Stimulated activated naive CD4-positive, alpha-beta T cell (primary cell): ENCODE measurements around the gene CCT7.

Experiments
- DNase-seq, 6 experiments: peaks; one replicate each; lab custom pipeline; 2025; lab: John Stamatoyannopoulos, UW

CCT7 gene

GRCh38 chr2:73225513-73226360 lies 8.4 kb upstream of the CCT7 start:
- DNase-seq: no peak

DNA sequence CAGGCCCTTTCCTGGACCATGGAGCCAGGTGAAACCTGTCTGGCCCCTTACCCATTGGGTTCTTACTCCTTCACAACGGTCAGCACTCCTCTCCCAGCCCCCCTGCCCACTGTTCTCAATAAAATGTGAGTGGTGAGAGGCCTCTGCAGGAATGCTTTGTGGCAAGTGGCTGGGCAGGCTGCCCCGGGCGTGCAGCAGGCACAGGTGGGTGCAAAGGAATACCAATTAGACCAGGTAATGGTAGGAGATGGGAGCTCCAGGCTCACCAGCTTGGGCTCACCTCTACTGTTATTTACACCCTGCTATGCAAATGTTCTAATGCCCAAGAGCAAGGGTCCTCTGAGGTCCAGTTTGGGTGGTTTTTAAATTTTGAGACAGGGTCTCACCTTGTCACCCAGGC lies 7.0 kb upstream of the CCT7 start:
- no peak for DNase-seq

DNA sequence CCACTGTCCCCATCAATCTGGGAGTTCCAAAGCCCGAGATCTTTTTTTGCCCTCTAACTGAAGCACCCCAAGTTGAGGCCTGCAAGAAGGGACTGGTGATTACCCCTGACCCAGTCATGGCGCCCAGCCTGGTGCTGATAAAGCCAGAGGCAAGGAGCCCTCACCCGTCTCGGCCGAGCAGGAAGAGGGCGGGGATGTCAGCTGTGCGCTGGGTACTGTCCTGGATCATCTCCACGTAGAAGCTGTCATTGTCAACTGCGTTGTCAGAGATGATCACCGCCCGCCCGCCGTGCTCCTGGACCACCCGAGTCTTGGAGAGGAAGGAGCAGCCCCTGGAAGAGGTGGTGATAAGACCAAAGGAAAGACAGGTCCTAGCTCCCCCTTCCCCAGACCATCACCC lies 5.5 kb upstream of the CCT7 start:
- no peak for DNase-seq

GRCh38 chr2:73232403-73233153 lies 1.5 kb upstream of the CCT7 start:
- peak in 3 of 6 experiments; percentile 25 to 58 (median 31) for DNase-seq

GRCh38 chr2:73233154-73233931 lies 765 bp upstream of the CCT7 start, which contains the start of gene PRADC1:
Gene PRADC1, minus strand, starts transcription at chr2:73233239. Its CDS starts 79 bp downstream, at chr2:73233160.
- peak; percentile 89 to 96 (median 91) for DNase-seq

DNA sequence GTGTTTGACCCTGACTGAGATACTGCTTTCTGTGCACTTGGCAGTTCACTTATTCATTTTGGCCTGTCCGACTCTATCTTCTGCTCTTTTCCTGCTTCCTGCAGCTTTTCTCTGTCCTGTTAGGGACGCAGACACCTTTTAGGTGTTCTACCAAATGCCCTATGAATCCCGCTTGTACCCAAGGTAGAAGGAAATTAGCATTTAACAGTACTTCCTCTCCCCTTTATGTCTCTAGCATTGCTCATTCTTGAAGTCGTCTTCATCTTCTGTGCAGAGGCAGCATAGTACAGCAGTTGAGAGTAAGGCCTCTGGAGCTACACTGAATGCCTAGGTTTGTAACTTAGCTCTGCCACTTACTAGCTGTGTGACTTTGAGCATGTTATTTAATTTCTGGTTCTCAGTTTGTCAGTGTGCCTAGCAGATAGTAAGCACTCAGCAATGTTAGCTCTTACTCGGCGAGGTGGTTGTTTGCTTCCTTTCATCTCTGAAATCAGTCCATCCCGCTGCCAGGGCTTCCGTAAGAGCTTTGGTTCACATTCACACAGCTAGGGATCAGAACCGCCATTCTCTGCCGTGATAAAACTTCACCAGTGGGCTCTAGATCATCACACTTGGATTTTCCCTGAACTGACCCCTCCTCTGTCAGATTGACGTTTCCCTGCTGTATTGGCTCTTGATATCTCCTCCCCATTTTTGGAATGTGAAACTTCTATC lies 1.4 kb downstream of the CCT7 start:
- peak in 2 of 6 experiments; percentile 18 to 21 for DNase-seq

DNA sequence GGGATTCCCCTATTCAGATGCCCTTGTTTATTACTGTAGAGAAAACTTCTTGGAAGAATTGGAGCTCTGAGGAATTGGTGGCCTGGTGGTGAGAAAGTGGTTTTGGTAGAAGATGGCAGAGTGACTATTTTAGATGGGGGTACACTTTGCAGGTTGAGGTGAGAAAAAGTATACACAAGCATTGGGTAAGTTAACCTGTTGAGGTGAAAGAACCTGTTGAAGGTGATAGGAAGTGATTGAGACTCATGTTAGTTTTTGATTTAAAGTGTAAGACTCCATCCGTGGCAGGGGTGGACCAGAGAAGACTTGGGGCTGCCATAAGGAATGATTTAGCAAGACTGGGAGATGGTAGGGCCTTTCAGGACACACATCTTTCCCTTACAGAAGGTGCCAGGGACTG lies 3.1 kb downstream of the CCT7 start:
- no peak for DNase-seq

DNA sequence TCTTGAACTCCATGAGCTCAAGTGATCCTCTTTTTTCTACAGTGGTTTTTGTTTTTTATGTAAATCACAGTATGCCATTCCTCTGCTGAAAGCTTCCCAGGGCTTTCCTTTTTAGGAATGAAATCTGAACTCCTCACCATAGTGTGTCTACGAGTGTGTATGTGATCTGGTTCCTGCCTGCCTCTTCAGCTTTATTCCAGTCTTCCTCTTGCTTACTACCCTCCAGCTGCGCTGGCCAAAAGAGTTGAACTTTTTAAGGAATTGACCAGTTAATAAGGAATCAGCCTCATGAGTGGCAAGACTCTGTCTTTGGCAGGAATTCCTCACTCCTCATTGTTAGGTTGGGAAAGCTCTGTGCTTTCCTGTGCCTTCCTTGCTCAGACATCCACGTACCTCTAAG lies 4.0 kb downstream of the CCT7 start:
- DNase-seq: no peak

DNA sequence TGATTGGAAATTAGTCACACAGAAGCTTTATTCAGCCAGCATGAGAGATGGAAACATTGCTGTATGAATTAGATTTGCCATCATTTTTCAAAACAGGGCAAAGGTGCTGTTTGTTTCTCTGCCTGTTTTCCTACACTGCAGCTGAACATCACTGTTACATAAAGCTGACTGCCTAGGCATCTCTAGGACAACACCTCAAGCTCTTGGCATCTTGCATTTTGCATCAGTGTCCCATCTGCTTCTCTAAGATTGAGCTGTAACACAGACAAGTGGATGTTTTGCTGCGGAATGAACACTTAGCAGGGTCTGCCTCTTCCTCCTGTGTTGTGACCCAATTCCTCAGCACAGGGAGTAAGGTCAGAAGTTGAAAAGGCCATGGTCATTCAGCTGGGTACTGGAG lies 4.9 kb downstream of the CCT7 start:
- no peak for DNase-seq

DNA sequence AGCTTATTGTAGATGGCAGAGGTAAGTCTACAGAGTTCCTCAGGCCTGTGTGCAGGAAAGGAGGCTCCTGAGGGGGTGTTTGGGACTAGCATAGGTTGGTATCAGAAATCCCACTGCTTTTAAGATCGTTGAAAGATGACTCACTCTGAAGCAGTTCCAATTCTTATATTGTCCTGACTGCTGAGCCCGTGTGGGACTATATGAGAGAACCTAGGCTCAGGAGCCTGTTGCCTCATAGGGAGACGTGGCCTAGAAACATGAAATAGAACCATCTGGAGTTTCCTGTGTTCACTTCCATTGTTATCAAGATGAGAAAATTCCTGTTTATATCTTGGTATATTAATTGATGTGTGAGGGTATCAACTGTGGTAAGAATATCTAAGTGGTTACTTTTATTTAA lies 5.7 kb downstream of the CCT7 start:
- DNase-seq: no peak

DNA sequence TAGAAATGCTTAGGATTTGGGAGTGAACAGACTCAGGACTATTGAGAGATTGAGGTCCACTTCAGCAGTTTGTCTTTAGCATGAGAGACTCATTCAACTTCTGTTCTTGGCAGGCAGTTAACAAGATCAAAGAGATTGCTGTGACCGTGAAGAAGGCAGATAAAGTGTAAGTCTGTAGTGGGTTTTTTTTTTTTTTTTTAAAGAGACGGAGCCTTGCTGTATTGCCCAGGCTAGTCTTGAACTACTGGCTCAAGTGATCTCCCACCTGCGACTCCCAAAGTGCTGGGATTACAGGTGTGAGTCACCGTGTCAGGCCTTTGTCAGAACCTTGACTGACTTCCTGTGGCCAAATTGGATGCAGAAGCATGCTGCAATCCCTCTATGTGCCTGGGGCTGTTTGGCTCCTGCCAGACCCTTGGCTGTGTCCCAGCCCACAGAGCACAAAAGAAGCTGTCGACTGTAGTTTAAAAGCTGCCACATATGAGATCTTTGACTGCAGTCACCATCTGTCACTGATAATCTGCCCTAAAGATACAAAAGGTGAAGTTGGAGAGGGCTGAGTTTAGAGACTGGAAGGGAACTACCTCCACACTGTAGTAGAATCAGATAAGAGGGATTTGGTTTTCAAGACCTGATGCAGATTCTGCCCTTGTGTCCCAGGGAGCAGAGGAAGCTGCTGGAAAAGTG lies 9.9 kb downstream of the CCT7 start:
- no peak for DNase-seq

- no peak for DNase-seq
Measured at GRCh38 chr2:73244580-73244979, 10.5 kb downstream of the CCT7 start.

DNA sequence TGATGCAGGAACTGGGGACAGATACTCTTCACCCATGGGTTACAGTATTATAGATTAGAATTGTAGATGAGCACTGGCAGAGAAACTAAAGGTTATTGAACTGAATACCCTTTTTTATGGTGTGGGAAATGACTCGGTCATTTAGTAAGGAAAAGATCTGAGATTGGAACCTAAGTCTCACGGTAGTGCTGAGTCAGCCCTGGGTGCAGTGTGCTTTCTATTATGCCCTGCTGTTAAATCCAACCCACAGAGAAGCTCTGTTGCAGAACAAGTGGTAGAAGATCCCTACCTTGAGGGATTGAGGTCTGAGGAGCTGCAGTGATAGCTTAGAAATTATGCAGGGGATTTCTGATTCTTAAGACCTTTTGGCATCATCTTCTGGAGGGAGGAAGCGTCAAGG lies 12.7 kb downstream of the CCT7 start:
- DNase-seq: no peak

DNA sequence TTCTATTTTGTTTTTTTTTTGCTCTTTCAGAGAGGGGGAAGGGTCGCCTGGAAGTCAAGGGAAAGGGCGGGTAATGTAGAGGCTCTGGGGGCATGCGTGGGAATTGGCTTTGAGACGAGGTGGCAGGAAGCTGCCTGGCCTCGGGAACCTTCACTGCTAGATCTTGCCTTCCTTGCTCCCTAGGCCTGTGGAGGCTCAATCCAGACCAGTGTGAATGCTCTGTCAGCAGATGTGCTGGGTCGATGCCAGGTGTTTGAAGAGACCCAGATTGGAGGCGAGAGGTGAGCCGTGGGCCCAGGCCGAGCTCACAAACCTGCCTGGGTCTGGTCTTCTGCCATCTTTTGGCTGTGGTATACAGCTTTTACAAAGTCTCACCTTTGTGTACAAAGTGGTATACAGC lies 15.5 kb downstream of the CCT7 start:
- DNase-seq: no peak

- no peak for DNase-seq
Measured at GRCh38 chr2:73250872-73251846, 17.1 kb downstream of the CCT7 start.

DNA sequence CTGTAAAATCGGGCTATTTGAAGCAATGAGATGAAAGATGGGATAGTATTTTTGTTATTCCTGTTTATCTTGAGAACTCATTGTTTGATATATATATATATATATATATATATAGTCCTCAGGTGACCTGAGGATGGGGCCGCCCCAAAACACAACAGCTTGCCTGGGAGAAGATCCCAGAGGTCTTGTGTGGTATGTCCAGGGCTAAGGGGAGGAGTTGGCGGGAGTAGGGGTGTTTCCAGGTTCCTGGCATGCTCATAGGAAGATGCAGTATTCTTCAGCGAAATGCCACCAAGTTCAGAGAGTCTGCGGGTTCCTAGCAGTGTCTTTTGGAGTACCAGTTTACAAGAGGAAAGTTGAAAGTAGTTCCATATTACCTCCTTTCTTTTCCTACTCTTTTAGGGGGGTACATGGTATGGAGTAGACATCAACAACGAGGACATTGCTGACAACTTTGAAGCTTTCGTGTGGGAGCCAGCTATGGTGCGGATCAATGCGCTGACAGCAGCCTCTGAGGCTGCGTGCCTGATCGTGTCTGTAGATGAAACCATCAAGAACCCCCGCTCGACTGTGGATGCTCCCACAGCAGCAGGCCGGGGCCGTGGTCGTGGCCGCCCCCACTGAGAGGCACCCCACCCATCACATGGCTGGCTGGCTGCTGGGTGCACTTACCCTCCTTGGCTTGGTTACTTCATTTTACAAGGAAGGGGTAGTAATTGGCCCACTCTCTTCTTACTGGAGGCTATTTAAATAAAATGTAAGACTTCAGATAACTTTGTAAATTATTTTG lies 18.3 kb downstream of the CCT7 start:
- DNase-seq: no peak

DNA sequence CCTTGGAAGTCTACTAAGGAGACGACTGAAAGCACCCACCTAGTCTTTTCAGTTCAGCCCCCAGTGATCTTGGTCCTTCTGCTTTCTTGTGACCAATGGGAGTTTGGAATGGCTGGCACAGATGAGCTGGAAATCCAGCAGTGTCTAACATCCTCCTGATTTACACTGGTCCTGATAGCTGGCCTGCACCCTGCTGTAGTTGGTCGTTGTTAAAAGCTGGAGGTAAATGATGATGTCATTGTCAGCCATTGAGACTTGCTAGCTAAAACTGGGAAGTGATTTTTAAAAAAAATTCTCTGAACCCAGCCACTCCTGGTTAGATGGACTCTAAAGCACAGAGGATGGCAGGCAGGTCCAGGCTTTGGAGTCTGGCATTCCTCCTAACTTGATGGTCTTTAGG lies 19.3 kb downstream of the CCT7 start:
- no peak for DNase-seq

- no peak for DNase-seq
Measured at GRCh38 chr2:73253901-73254300, 19.8 kb downstream of the CCT7 start.

GRCh38 chr2:73254343-73255006 lies 20.4 kb downstream of the CCT7 start:
- no peak for DNase-seq
